ENCODE measurements around the gene SKI.

GRCh38 chr1:2230781-2231531 is 2.8 kb downstream of the SKI start:
- TF ChIP-seq CTCF (conservative IDR thresholded peaks at IDR 0.05; ENCODE audit: low read depth, low read length) (no peak), EZH2 (IDR thresholded peaks at IDR 0.05; ENCODE audit: low read length, unreplicated experiment) (no peak)
